ENCODE data around the gene DCAF17.

- TF ChIP-seq REST (IDR thresholded peaks at IDR 0.05; ENCODE audit: borderline replicate concordance) (no peak), CTCF (IDR thresholded peaks at IDR 0.05; ENCODE audit: poor library complexity, severe bottlenecking) (no peak), EZH2 (IDR thresholded peaks at IDR 0.05; ENCODE audit: borderline replicate concordance, insufficient read depth, low read length, poor library complexity, severe bottlenecking) (no peak)
Observed at GRCh38 chr2:171431677-171432167, 2.3 kb upstream of the DCAF17 start.
